Fibroblast of lung (primary cell): Measurements from ENCODE around the gene IGFL2. TPM values are rescaled to one million over a fixed set of nuclear protein-coding genes. Genes with fewer than 3 reads are reported as not detected.

Experiments
- DNase-seq, 2 donors: peaks; one replicate each; pipeline versions ENCODE4 v3.0.0 to v3.0.0-alpha.2; 2010; ENCODE audit warnings: low read depth in 2 of 2
- H2AFZ ChIP-seq: 2 replicates; pipeline ENCODE4 v1.5.1; 2012; ENCODE audit warnings: low read length, control low read depth, inconsistent platforms
- H3K27ac ChIP-seq: 2 replicates; pipeline ENCODE4 v1.5.1; 2011; ENCODE audit warnings: low read length, control low read depth; ENCODE audit not compliant: insufficient read depth
- H3K27me3 ChIP-seq: 2 replicates; pipeline ENCODE4 v1.5.1; 2011; ENCODE audit warnings: mild to moderate bottlenecking, low read length; ENCODE audit not compliant: control insufficient read depth, insufficient read depth
- H3K36me3 ChIP-seq: 2 replicates; pipeline ENCODE4 v1.5.1; 2011; ENCODE audit warnings: low read length; ENCODE audit not compliant: control insufficient read depth, insufficient read depth
- H3K4me1 ChIP-seq: 2 replicates; pipeline ENCODE4 v1.5.1; 2011; ENCODE audit warnings: low read length; ENCODE audit not compliant: control insufficient read depth, insufficient read depth; ENCODE audit errors: extremely low read depth
- H3K4me2 ChIP-seq: 2 replicates; pipeline ENCODE4 v1.5.1; 2011; ENCODE audit warnings: low read length, control low read depth; ENCODE audit not compliant: insufficient read depth; ENCODE audit errors: extremely low read depth
- H3K4me3 ChIP-seq, 4 experiments: fragments of 200-600 bp in 1 of 4; sonication (generic) in 1 of 4; replicated peaks in 1 of 4; 2 replicates each; pipeline ENCODE4 v1.5.1; 2011 to 2016; ENCODE audit warnings: low read length in 4 of 4, low read depth in 3 of 4, mild to moderate bottlenecking in 3 of 4, control low read depth in 2 of 4, inconsistent platforms in 1 of 4, mixed read lengths in 1 of 4; ENCODE audit not compliant: insufficient read depth in 1 of 4; ENCODE audit errors: control extremely low read depth in 1 of 4
- H3K79me2 ChIP-seq: 2 replicates; pipeline ENCODE4 v1.5.1; 2012; ENCODE audit warnings: mild to moderate bottlenecking, low read length, inconsistent platforms; ENCODE audit not compliant: control insufficient read depth, insufficient read depth
- H3K9ac ChIP-seq: 2 replicates; pipeline ENCODE4 v1.5.1; 2011; ENCODE audit warnings: mild to moderate bottlenecking, low read length, control low read depth; ENCODE audit not compliant: insufficient read depth
- H3K9me3 ChIP-seq: 2 replicates; pipeline ENCODE4 v1.5.1; 2012; ENCODE audit warnings: low read depth, low read length; ENCODE audit not compliant: control insufficient read depth, insufficient read depth
- H4K20me1 ChIP-seq: 2 replicates; pipeline ENCODE4 v1.5.1; 2011; ENCODE audit warnings: low read length; ENCODE audit not compliant: control insufficient read depth, insufficient read depth; ENCODE audit errors: extremely low read depth
- CTCF ChIP-seq, 2 donors: IDR thresholded peaks in 1 of 2; conservative IDR thresholded peaks in 1 of 2; 1 replicate in 1 of 2; 2 replicates in 1 of 2; pipeline ENCODE4 v1.5.1; 2011 to 2012; ENCODE audit warnings: low read length in 2 of 2, control low read depth in 1 of 2, inconsistent platforms in 1 of 2, low read depth in 1 of 2, mild to moderate bottlenecking in 1 of 2
- EZH2 ChIP-seq: IDR thresholded peaks from 2 replicates; pipeline ENCODE4 v1.5.1; 2012; ENCODE audit warnings: low read length, control low read depth, mild to moderate bottlenecking; ENCODE audit errors: missing control alignments
- polyA plus RNA-seq, 2 donors: library from polyadenylated mRNA; depleted of rRNA in 1 of 2; stranded (reverse) in 1 of 2; unstranded in 1 of 2; fragments of >200 nt; gene quantifications; 2 replicates each; pipeline ENCODE4 v1.2.1, GENCODE V29; 2011 to 2012; ENCODE audit warnings: missing spikeins in 1 of 2
- total RNA-seq: library from RNA; depleted of rRNA; stranded (reverse); fragments of >200 nt; gene quantifications from 2 replicates; pipeline ENCODE4 v1.2.1, GENCODE V29; 2014

The IGFL2 gene
- total and polyA plus RNA-seq, 2 donors (not counting 1 experiment from before 2014, with no cell fraction given) = not detected

- H3K4me1 ChIP-seq = no peaks in the 10 kb centered on the region
Measured at GRCh38 chr19:46201454-46202310, 53.6 kb downstream of the IGFL2 start.

GRCh38 chr19:46202426-46202825, 54.4 kb downstream of the IGFL2 start:
- no peaks in the 10 kb centered on the region for H3K9me3 ChIP-seq
- no peak overlapping the region for H2AFZ ChIP-seq
- no peaks in the 10 kb centered on the region for H4K20me1 ChIP-seq
- H3K27ac ChIP-seq = no peak overlapping the region
- no peaks in the 10 kb centered on the region for H3K79me2 ChIP-seq
- no peak overlapping the region for H3K9ac ChIP-seq
- H3K4me2 ChIP-seq = no peak overlapping the region
- TF ChIP-seq EZH2 (no peak), CTCF (conservative IDR thresholded peaks at IDR 0.05 in 1 of 2, IDR thresholded peaks at IDR 0.05 in 1 of 2; ENCODE audit: low read depth in 1 of 2, low read length in 2 of 2) (no peak)
- DNase-seq = no peak
- peaks cover 3% of the 10 kb centered on the region for H3K27me3 ChIP-seq
- H3K4me3 ChIP-seq = no peak overlapping the region
- no peaks in the 10 kb centered on the region for H3K4me1 ChIP-seq
- H3K36me3 ChIP-seq = no peaks in the 10 kb centered on the region

More at GRCh38 chr19:46201454-46202310, 53.6 kb downstream of the IGFL2 start:
- Histone ChIP-seq H3K9me3 (no peaks in the 10 kb centered on the region), H3K9ac (no peak overlapping the region), H3K36me3 (no peaks in the 10 kb centered on the region), H2AFZ (no peak overlapping the region), H3K4me2 (no peak overlapping the region), H3K27ac (no peak overlapping the region), H3K79me2 (no peaks in the 10 kb centered on the region), H3K27me3 (peaks cover 4% of the 10 kb centered on the region), H3K4me3 (no peak overlapping the region), H4K20me1 (no peaks in the 10 kb centered on the region)
- DNase-seq = no peak
- no peak for TF ChIP-seq CTCF (conservative IDR thresholded peaks at IDR 0.05 in 1 of 2, IDR thresholded peaks at IDR 0.05 in 1 of 2; ENCODE audit: low read depth in 1 of 2, low read length in 2 of 2)

GRCh38 chr19:46202872-46203860, 55.1 kb downstream of the IGFL2 start:
- Histone ChIP-seq H2AFZ (no peak overlapping the region), H3K79me2 (no peaks in the 10 kb centered on the region), H3K4me1 (no peaks in the 10 kb centered on the region), H3K4me3 (no peak overlapping the region), H3K36me3 (no peaks in the 10 kb centered on the region), H4K20me1 (no peaks in the 10 kb centered on the region), H3K27ac (no peak overlapping the region), H3K27me3 (peaks cover 3% of the 10 kb centered on the region), H3K9ac (no peak overlapping the region), H3K9me3 (no peaks in the 10 kb centered on the region), H3K4me2 (no peak overlapping the region)
- no peak for TF ChIP-seq EZH2
- TF ChIP-seq CTCF (conservative IDR thresholded peaks at IDR 0.05 in 1 of 2, IDR thresholded peaks at IDR 0.05 in 1 of 2; ENCODE audit: low read depth in 1 of 2, low read length in 2 of 2) = no peak
- DNase-seq = no peak
